HG03159 (cell line): ENCODE results near the gene SERPINE1.
A peak's percentile ranks its signal among the peaks of the same experiment; 100 is the strongest.
"Not testable (repeated sequence)": the region's sequence is repeated elsewhere in the genome, so short reads cannot be mapped to it uniquely, and the experiment has no call there.

Source experiments
- ATAC-seq: cut with Tn5 transposase; IDR thresholded peaks from one replicate; pipeline ENCODE4 v1.9.1; 2021; ENCODE audit warnings: mild to moderate bottlenecking, moderate library complexity; ENCODE audit not compliant: unreplicated experiment

Gene SERPINE1

DNA sequence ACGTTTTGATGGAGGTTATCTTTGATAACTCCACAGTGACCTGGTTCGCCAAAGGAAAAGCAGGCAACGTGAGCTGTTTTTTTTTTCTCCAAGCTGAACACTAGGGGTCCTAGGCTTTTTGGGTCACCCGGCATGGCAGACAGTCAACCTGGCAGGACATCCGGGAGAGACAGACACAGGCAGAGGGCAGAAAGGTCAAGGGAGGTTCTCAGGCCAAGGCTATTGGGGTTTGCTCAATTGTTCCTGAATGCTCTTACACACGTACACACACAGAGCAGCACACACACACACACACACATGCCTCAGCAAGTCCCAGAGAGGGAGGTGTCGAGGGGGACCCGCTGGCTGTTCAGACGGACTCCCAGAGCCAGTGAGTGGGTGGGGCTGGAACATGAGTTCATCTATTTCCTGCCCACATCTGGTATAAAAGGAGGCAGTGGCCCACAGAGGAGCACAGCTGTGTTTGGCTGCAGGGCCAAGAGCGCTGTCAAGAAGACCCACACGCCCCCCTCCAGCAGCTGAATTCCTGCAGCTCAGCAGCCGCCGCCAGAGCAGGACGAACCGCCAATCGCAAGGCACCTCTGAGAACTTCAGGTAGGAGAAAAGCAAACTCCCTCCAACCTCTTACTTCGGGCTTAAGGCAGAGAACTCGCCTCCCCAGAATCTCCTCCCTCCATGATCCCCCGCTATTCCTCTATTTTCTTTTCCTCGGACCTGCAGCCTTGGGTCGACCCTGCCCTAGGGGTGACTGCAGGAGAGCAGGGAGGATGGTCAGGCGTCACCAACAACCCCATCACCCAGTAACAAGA is at the start of gene SERPINE1:
Gene SERPINE1, plus strand, starts transcription at position 454 of the 809 bp plus-strand sequence. CDS start 1,290 bp downstream, outside the sequence.
- peak; percentile 69 for ATAC-seq

DNA sequence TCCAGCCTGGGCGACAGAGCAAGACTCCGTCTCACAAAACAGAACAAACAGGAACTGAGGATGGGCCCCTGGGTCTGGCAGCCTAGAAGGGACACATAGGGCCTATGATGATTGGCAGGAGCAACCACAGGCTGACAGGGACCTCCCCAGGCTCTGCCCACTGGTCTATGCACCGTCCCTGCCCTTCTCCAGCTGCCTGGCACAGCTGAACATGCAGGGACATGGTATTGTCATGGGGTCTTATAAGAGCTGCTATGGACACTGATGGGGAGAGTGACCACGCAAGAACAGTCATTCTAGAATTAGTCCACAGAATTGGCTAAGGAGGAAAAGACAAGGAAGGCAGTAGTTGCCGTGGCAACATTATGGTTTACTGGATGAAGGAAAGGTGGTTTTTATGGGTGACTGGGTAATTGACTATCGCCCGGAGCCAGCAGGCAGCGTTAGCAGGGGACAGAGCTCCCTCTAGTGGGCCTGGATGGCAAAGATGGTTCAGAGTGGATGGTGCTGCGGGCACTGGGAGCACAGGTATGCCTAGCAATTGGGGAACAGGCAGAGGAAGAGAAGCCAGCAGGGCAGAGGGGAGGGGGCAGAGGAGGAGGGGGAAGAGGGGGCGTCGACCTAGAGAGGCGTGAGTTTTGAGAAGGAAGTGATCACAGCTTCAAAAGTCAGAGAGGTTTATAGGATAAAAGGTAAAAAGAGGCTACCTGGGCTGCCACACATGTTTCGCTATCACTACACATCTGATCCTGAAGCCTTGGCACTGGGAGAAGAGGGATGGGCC is 49.4 kb upstream of the SERPINE1 start:
- ATAC-seq: peak; percentile 81

DNA sequence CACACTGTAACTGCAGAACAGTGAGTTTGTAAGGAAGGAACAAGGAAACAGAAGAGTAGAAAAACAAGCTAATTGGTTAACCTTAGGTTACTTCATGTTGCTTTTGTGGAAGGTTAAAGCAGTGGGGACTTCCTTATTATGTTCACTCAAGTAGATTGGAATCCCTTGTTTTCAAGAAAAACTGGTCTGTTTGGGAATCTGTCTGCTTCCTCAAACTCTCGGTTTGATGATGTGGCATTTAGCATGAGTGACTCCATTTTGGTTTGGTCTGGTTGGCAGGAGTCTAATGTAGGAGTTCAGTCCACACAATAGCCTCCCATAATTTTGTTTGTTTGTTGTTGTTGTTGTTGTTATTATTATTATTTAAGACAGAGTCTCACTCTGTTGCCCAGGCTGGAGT is 45.5 kb upstream of the SERPINE1 start:
- ATAC-seq: no peak

DNA sequence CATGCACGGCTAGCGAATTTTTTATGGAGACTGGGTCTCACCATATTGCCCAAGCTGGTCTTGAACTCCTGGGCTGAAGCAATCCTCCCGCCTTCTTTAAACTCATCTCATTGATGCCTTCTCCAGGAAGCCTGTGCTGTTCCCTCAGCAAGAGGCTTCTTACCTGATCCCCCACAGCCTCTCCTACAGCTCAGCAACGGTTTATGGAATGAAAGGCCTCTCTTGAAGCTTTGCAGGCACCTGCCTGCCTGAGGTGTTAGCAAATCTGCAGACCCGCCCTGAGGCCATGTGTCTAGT is 42.1 kb upstream of the SERPINE1 start:
- ATAC-seq: no peak

DNA sequence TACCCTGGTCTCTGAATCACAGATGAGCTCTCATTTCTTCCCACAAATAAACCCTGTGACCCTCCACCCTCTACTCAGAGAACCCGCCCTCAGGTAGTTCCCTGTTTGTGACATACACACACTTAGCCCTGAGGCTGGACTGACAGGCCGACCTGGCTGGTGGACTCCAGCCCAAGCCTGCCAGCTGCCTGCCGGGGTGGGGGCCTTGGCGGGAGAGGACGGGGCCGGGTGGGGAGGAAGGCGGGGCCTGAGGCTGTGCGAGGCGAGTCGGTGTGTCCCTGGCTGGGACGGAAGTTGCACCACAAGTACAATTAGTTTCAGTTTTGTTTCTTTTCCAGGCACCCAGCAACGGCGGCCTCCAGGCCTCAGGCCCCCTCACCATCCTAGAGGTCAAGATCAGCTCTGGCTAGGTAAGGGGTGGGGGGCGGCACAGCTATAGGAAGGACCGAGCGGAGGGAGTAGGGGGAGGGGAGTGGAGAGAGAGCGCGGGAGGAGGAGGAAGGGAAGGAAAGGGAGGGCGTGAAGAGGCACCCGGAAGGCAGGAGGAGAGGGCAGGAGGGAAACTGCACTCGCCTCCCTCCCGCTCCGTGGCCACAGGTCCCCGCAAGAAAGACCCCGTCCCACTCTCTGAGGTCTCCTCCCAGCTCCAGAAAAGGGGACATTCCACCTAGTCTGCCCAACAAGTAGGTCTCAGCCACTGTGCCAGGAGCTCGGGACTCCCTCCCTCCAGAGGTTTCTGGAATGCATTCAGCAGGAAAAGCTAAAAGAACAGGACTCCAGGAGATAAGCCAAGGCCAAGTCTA is 41.5 kb upstream of the SERPINE1 start, which contains the start of gene TRIM56:
Gene TRIM56, plus strand, starts transcription at position 320 of the 803 bp plus-strand sequence. CDS start 1,832 bp downstream, outside the sequence.
- peak; percentile 87 for ATAC-seq

DNA sequence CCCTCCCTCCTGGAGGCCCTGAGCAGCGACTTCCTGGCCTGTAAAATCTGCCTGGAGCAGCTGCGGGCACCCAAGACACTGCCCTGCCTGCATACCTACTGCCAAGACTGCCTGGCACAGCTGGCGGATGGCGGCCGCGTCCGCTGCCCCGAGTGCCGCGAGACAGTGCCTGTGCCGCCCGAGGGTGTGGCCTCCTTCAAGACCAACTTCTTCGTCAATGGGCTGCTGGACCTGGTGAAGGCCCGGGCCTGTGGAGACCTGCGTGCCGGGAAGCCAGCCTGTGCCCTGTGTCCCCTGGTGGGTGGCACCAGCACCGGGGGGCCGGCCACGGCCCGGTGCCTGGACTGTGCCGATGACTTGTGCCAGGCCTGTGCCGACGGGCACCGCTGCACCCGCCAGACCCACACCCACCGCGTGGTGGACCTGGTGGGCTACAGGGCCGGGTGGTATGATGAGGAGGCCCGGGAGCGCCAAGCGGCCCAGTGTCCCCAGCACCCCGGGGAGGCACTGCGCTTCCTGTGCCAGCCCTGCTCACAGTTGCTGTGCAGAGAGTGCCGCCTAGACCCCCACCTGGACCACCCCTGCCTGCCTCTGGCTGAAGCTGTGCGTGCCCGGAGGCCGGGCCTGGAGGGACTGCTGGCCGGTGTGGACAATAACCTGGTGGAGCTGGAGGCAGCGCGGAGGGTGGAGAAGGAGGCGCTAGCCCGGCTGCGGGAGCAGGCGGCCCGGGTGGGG is 39.4 kb upstream of the SERPINE1 start:
- no peak for ATAC-seq

DNA sequence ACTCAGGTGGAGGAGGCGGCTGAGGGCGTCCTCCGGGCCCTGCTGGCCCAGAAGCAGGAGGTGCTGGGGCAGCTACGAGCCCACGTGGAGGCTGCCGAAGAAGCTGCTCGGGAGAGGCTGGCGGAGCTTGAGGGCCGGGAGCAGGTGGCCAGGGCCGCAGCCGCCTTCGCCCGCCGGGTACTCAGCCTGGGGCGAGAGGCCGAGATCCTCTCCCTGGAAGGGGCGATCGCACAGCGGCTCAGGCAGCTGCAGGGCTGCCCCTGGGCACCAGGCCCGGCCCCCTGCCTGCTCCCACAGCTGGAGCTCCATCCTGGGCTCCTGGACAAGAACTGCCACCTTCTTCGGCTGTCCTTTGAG is 38.9 kb upstream of the SERPINE1 start:
- no peak for ATAC-seq

DNA sequence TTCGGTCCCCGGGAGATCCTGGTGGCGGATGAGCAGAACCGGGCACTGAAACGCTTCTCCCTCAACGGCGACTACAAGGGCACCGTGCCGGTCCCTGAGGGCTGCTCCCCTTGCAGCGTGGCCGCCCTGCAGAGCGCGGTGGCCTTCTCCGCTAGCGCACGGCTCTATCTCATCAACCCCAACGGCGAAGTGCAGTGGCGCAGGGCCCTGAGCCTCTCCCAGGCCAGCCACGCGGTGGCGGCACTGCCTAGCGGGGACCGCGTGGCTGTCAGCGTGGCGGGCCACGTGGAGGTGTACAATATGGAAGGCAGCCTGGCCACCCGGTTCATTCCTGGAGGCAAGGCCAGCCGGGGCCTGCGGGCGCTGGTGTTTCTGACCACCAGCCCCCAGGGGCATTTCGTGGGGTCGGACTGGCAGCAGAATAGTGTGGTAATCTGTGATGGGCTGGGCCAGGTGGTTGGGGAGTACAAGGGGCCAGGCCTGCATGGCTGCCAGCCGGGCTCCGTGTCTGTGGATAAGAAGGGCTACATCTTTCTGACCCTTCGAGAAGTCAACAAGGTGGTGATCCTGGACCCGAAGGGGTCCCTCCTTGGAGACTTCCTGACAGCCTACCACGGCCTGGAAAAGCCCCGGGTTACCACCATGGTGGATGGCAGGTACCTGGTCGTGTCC is 37.9 kb upstream of the SERPINE1 start:
- no peak for ATAC-seq

DNA sequence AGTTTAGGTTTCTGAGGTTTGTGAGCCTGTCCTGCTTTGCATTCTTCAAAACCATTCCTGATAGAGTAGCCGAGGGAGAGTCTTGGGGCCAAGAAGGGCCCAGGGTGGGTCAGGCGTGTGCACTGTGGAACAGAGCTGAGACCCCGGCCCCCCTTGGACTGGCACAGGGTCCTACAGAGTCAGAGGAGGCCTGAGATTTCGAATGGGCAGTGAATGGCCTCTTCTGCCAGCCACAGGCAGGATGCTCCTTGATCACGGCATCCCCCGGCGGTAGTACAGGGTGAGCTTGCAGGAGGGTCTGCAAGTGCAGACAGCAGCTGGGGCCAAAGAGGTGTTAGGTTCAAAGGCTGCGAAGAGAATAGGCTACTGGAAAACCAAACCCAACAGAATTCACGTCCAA is 37.0 kb upstream of the SERPINE1 start:
- no peak for ATAC-seq

DNA sequence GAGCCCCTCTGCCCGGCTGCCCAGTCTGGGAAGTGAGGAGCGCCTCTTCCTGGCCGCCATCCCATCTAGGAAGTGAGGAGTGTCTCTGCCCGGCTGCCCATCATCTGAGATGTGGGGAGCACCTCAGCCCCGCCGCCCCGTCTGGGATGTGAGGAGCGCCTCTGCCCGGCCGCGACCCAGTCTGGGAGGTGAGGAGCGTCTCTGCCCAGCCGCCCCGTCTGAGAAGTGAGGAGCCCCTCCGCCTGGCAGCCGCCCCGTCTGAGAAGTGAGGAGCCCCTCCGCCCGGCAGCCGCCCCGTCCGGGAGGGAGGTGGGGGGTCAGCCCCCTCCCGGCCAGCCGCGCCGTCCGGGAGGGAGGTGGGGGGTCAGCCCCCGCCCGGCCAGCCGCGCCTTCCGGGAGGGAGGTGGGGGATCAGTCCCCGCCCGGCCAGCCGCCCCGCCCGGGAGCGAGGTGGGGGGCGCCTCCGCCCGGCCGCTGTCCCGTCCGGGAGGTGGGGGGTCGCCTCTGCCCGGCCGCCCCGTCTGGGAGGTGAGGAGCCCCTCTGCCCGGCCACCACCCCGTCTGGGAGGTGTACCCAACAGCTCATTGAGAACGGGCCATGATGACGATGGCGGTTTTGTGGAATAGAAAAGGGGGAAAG is 34.5 kb upstream of the SERPINE1 start:
- not testable (repeated sequence) for ATAC-seq

DNA sequence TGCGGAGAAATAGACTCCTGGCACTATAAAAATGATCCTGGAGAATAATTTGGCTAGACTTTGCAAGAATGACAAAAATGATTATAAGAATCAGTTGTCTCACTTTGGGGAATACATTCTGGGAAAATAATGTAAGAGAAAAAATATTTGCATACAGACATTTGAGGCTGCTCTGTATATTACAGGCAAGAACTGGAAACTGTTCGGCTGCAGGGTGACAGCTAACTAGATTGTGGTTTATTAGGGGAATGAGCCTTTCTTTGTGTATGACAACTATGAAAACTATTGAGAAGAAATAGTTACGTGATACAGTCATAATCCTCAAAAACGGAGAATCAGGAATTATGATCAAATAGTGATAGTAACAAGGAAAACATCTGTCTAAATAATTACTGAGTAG is 33.0 kb upstream of the SERPINE1 start:
- ATAC-seq: no peak

DNA sequence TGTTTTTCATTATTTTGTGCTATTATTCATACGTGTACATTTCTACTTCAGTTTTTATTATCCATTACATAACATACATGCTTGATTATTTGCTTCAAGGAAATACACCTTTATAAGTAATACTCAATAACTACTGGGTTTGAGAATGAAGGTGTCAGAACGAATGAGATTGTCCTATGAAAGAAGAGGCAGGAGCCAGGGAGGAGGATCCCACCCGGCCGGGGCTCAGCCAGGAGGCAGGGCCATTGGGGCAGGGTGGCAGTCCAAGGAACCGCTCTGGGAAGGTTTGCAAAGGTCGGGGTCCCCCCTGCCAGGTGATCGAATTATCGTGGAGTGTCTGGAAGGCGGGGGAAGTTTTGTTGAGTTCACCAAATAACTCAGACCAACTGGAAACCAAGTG is 32.5 kb upstream of the SERPINE1 start:
- ATAC-seq: no peak

DNA sequence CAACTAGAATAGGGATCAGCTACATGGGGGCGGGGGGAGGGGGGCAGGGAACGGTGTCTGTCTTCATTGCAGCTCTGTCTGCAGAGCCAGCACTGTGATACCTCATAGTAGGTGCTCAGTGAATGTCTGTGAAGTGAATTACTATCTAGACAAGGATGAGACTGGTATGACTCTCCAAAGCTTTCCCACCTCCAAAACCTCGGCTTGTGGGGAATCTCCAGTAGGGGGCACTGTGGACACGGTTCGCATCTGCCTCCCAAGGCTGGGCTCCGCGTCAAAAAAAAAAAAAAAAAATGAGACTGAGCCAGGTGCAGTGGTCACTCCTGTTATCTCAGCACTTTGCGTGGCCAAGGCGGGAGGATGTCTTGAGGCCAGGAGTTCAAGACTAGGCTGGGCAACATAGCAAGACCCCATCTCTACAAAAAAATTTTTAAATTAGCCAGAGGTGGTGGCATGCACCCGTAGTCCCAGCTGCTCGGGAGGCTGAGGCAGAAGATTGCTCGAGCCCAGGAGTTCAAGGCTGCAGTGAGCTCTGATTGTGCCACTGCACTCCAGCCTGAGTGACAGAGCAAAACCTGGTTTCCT is 32.0 kb upstream of the SERPINE1 start:
- no peak for ATAC-seq

DNA sequence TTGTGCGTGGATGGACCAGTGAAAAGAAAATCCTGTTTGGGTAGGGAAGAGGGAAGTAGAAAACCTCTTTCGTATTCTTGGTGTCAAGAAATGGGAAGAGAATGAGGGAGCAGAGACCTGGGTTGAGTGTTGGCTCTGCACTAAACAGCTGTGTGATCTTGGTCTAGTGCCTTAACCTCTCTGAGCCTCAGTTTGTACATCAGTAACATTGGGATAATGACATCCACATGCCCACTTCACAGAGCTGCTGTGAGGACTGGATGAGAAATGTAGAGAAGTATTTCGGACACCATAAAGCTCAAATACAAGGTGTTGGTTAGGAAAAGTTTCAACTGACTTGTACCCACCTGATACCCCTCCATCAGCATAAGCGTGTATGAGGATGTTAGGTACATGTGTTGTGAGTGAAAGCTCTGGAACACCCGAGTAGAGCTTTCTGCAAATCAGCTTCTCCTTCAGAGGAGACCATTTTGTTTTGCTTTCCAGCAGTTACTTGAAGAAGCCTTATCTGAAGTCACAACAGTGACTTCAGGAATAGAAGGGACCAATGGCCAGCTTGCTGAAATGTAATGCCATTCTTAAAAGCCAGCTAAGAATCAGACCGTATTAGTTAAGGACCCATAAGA is 30.5 kb upstream of the SERPINE1 start:
- ATAC-seq: no peak

DNA sequence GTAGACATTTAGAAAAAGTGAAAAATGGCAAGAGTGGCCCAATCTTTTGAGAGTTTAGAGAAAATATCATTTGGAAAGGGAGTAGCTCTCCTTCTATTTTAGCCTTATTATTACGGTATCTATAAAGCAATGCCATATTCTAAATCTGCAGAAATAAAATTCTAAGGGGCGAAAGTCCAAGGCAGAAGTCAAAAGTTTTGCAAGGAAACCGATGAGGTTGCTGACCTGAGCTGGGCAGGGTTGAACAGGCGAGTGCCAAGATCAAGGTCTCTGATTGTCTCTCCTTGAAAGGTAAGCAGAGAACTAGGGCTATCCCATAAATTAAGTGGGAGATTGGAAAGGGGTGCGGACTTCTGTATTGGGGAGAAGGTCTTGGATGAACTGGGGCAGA is 30.0 kb upstream of the SERPINE1 start:
- no peak for ATAC-seq

DNA sequence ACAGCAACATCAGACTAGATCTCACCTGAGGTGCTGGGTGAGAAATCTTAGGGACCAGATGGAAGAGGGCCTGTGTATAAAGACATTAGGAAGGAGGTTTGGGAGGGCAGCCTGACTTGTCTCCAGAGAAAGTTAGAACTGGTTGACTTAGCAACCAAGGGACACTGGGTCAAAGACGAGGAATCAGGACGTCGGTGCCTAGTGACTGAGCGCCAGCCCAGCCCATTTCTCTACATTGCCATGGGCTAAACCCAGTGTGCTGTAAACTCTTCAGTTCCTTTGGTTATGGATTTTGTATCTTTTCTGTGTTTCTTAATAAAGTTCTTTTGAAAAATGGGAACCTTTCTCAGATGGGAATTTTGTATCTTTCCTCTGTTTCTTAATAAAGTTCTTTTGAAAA is 29.3 kb upstream of the SERPINE1 start:
- no peak for ATAC-seq

DNA sequence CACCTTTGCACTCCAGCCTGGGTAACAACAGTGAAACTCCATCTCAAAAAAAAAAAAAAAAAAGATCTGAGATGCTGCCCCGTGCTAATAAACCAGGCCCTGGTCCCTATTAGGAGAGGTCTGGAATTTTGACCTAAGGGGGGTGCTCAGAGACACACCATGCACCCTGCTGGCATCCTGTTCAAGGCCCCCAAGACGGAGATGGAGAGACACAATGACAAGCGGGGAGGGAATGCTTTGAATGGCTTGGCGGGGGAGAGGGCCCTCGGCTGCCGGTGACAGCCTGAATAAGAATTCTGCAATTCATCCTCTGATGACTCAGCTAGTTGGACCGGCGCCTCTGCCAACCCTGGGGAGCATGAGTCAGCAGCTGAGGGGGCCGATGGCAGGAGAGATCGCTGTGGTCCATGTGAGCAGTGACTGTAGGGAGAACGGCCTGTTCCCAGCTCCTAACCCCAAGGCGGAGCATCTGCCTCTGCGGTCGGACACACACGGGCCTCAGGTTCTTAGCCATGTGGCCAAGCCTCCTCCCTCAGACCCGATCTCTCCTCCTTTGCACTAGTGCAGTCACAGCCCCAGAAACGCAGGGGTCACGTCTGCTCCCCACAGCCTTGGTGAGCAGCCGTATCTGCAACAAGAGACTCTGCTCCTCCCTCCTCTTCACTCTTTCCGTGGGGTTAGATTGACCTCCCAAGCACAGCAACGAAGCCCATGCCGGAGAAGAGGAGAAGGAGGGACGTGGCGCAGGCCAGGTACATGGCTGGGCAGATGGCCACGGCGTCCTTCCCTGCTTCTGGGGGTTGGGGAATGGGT is 26.7 kb upstream of the SERPINE1 start:
- ATAC-seq: no peak
